Hematopoietic multipotent progenitor cell treated with erythropoietin and hydrocortisone succinate and interleukin-3 and kit ligand, for 4 days (in vitro differentiated cells): Measurements from ENCODE around the gene LIPC.

Experiments
- DNase-seq: peaks from one replicate; pipeline ENCODE4 v3.0.0-alpha.2; 2015

LIPC gene

DNA sequence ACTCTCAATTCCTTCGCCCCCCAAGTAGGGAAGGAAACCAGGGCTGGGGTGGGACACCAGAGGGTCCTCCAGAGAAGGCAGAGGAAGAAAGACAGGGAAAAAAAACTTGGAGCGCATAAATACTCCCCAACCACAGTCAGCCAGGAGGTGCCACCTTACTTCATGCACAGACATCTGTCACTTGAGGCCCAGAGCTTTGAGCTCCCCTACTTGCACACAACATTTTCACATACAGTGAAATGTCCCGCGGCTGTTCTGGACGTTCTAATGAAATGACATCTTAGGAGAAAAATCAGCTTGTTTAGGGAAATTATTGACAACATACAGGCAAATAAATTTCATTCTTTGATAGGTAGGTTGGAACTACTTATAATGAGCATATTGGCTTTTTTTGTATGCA lies 113.0 kb downstream of the LIPC start:
- no peak for DNase-seq

DNA sequence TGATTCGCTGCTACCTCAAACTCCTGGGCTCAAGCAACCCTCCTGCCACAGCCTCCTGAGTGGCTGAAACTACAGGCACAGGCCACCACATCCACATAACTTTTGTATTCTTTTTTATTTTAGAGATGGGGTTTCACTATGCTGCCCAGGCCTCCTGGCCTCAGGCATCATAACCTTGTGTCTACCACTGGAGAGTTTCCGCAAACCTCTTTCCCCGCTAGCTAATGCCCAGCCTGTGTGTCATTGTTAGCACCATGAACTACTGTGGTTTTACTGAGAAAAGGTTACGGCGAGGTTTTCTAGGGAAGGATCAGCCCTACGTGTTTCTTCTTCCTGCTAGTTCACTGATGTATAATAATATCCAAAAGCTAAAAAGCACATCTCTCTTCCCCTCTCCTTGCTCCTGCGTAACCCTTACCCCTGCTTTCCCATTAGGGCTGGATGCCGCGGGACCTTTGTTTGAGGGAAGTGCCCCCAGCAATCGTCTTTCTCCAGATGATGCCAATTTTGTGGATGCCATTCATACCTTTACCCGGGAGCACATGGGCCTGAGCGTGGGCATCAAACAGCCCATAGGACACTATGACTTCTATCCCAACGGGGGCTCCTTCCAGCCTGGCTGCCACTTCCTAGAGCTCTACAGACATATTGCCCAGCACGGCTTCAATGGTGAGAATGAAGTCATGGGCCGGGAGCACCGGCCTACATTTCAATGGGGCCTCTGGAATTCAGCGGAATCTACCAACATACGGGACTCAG lies 113.7 kb downstream of the LIPC start:
- DNase-seq: peak; percentile 74

DNA sequence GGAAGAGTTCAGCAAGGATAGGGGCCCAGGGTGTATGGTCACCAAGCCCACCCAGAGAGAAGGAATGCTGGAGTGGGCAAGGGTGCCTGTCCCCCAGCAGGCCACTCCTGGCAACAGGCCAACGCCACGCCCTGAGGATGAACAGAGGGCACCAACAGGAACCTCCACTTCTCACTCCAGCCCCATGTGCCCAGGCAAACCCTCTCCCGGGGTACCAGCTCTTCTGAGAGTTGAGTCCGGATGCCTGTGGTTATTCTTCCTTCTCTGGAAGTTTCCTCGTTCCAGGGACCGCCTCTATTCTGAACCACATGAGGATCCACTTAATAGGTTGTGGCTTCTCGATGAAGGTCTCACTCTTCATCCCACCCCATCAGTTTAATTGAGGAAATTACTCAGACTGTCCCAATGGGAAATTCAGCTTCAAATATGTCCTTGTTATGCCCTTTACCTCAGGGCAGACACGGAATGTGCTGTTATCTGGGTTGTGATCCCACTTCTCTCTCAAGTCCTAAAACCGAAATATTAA lies 114.3 kb downstream of the LIPC start:
- DNase-seq: no peak

DNA sequence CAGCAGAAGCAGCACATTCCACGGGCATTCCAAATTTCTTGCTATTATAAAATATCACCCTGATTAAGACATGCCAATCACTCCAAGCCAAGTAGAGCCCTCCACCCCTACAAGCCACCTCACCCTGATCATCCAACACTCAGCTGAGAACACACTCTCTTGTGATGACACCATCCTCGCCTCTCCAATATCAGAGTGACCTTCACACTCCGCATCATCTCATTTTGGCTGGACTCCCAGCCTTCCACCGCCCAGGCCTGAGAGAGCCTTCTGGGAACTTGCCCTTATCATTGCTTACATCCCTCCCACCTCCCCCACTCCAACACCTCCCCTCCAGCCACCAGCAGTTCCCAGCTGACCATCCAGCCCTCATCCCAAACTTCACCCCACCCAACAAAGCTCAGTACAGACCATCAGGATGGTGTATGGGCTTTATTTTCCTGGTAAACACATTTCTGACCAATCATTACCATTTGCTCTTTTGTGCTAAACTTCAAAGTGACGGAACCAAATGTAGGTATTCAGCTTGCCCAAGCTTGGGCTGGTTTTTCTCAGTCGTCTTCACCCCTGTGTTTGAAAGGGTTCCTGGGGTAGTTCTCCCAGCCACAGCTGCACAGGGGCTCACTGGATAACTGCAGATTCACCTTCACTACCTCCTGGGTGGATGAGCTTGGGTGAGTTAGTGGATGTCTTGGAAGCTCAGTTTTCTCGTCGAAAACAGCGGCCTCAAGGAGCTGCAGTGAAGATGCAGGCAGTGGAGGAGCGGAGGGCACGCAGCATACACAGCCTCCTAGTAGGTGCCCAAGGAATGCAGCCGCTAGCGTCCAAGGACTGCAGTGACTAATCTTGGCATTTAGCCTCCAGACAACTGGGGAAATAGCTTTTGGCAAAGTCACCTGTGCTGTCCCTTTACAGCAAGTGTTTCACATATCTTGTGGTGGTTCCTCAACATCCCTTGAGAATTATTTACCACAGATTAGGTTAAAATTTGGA lies 115.1 kb downstream of the LIPC start:
- peak; percentile 24 for DNase-seq

DNA sequence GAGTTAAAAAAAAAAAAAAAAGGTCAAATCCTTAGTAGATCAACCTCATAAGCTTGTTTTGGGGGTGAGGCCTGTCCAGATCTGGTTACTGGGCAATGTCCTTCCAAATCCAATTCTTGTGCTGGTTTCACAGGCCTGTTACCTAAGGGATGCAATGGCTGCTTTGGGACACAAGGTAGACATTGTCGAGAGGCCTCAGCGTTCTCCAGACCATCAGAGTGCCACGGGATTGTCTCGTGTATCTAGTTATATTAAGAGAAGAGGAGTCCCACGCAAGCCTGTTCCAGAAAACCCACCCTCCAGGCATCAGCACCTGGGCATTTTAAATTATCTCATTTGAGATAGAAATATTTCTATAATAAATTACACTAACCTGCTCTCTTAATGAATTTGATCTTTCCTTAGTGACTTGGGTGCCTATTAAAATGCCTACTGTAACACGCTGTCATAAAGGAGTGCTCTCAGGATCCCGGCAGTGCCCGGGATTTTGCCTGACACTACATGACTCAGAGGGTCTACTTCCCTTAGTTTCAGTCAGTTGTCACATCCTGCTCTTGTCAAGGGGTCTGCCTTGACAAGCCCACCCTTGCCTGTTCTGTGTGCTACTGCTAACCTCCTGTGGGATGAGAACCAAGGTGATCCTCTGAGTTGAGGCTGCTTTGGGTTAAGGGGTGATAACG lies 116.0 kb downstream of the LIPC start:
- DNase-seq: no peak

DNA sequence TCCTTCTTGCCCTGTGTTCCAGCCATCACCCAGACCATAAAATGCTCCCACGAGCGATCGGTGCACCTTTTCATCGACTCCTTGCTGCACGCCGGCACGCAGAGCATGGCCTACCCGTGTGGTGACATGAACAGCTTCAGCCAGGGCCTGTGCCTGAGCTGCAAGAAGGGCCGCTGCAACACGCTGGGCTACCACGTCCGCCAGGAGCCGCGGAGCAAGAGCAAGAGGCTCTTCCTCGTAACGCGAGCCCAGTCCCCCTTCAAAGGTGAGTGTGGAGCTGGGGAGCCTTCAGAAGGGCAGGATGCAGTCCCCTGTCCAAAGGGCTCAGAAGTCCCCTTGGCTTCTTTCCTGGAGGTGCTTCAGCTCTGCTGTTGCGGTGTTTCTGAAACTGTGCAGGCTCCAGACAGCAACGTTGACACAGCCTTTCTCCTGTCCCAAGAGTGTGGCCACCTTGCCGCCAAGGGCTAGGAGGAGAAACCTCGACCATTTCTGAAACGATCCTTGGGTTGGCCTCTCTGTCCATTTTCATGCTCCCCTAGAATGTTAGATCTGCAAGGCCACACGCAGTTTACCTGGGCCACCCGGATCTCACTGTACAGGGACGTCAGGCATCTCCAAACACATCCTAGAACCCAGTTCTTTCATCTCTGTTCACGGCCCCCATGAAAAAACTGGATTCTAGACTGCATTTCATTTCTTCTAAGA lies 116.7 kb downstream of the LIPC start:
- DNase-seq: no peak

DNA sequence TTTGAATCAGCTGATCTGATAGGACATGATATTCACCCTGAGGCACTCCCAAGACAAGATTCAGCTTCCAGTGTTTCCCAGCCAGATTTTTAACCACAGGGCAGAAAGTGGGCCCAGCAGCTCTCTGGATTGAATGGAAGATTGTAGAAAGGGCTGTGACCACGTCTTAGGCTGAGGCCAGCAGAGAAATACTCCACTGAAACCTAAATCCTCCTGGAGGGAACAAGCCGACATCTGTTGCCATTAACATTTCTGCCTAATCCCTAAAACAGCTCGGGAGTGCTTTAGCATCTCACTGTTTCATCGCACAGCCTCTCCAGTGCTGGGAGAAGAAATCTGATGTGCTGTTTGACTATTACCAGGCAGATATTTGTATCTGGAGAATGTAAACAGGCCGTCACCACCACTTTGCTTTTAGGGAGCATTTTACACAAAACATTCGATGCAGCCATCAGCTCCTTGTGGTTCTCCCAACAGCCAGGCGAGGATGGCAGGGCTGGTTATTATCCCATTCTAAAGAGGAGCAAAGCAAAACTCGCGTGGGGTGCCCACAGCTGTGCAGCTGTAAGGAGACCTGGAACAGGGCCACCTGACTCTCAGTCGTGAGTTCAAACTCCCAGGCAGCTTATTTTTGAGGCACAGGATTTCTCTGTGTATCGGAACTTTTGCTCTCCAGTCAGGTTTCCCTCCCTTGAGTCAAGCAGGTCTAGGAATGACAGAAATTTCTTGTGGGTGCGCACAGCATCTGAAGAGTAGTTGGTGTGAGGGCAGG lies 117.4 kb downstream of the LIPC start:
- no peak for DNase-seq

DNA sequence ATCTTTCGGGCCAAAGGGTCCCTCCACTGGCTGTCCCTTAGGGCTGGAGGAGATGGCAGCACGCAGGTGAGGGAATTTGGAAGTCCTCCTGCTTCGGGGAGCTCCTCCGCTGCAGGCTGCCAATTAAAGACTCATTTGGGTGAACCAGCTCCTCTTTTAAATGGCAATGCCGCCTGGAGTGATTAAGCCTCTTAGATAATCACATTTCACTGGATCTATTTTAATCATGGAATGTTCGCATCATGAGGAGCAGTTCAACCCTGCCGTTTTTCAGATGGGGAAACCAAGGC lies 117.9 kb downstream of the LIPC start:
- no peak for DNase-seq

DNA sequence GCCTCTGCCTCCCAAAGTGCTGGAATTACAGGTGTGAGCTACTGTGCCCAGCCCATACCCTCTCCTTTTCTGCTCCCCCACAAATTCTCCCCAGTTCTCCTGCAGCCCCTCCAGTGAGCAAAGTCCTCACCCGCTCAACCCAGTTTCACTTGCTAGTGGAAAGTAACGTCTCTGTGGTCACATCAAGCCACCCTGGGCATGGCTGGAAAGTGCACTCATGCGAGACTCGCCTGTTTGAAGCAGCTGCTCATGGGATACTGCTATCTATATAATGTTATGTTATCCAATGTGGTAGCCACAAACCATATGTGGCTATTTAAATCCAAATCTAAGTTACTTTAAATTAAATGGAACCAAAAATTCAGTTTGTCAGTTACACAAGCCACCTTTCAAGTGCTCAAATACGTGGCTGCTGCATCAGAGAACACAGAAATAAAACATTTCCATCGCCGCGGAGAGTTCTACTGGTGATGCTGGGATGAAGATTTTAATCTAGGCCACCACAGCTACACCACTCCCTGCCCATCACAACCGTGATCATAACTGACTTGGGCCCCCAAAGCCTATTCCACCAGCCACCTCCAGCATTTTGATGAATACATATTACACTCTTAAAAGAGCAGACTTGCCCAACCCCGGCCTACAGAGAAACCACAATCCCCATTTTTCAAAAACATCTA lies 119.4 kb downstream of the LIPC start:
- DNase-seq: peak; percentile 58

DNA sequence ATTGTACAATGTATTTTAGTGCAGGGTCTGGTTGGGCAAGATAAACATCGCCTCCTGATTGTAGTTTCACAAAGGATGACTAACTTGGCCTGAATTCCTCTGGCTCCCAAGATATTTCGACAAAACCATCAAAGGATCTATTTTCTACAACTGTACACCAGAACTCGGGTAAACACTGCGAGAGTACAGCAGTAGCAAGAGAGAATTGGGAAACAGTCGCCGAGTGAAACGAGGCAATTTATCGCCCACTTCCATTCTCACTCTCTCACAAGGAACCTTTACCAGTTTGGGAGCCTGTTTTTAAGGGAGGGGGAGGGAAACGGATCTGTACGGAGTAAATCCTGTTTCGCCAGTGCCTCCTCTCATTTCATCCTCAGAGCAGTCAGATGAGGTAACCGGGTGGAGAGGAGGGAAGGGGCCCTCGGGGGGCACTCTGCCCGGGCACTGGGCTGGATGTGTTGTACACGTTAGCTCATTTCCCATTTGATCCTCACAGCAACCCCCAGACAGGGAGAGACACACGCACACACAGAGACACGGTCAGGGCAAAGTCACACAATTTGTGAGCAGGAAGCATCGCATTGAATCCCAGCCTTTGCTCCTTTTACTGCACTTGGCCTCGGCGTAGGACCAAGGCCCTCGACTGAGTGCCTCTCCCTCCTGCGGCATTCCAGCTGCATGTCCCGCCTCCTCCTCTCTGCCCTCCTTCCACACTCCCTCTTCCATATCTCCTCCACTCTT lies 120.1 kb downstream of the LIPC start:
- DNase-seq: peak; percentile 79

DNA sequence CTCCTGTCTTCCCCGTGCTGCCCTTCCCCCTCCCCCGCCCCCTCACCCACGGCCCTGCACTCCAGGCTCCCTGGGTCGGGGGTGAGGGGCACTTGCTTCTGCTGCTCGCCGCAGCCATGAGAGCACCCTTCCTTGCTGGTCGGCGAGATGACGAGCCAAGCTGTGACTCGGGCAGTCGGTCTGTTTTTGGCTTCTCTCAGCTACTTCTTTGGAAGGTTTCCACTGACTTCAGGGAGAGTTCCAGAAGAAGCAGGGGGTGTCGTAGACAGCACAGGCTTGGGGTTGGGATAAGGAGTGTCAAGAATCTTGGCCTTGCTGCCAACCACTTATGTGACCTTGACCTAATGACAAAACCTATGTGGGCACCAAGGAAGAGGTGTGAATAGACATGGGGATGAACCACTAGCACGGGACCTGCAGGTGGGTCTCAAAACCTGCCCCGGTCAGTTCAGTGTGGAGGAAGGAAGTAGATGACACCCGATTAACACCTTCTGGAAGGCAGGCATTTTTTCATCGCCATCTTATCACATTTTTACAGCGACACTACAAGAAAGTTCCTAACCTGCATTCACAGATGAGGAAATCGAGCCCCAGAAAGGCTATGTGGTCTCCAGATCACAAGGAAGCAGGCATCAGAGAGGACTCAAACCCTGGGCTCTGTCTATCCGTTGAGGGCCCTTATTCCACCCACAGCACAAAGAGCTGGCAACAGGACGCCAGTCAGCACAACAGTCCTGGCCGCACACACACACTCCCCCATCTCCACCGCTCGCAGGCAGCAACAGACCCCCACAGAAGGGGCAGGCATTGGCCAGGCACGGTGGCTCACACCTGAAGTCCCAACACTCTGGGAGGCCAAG lies 120.9 kb downstream of the LIPC start:
- no peak for DNase-seq

DNA sequence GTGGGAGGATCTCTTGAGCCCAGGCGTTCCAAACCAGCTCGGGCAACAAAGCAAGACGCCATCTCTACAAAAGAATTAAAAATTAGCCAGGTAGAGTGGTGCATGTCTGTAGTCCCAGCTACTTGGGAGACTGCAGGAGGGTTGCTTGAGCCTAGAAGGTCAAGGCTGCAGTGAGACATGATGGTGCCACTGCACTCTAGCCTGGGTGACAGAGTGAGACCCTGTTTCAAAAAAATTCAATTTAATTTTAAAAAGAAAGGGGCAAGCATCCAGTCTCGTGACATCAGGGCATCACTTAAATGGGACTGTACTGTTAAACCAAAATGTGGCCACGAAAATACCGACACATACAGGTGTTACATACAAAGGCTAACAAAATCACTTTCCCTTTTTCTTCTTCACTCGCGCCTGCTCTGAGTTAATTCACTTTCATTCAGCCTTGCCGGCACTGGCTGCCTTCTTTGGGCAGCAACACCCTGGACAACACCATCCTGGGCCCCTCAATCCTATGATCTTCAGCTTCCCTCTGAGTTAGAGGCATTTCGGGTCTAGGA lies 121.7 kb downstream of the LIPC start:
- no peak for DNase-seq

DNA sequence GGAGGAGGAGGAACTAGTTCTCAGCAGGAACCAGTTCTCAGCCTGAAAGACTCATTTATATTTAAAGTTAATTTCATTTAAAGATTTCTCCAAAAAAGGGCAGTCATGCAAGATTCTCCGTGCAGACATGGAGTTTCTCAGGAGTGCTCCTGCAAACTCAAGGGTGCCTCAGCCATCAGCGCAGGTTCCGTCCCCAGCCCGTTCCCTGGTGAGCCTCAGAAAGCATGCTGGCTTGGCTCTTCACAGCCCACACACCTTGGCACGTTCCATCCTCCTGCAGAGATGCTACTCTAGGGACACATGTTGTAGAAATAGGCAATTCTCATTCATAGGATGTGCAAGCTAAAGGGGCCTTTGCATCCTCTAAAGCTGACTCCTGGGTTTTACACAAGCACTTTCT lies 123.0 kb downstream of the LIPC start:
- DNase-seq: no peak

DNA sequence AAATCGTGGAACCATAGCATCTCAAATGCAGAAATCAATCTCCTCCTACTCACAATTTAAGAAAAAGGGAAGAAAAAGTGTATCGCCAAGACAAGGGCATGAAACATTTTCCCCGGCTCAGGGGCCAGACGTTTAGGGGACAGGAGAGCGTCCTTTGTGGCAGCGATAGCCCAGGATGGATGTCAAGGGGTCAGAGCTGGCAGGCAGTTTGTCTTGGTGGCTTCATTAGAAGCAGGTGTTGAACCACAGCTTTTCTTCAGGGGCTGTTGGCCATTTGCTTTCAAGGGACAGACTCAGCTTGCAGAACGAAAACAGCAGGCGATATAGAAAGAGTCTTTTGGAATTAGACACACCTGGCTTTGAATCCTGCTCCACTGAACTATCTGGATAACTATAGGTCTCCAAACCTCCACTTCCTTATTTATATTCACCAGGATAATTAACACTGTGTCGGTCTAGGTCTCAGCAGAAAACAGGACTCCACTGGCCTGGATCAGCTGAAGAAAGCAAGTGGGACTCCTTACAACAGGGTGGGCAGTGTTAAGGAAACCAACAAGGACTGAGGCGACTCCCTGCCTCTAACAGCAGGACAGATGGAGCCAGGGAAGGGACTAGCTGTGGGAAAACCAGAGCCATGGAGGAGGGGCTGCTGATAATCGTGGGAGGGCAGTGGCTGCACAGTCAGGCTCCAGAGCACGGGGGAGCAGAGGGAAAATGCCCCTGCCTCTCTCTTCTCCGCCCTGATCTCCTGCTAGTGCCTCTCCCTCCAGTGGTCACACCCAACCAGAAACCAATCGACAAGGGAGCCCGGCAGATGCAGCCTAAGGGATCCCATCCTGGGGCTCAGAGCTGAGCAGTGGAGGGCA lies 123.6 kb downstream of the LIPC start:
- peak; percentile 22 for DNase-seq

DNA sequence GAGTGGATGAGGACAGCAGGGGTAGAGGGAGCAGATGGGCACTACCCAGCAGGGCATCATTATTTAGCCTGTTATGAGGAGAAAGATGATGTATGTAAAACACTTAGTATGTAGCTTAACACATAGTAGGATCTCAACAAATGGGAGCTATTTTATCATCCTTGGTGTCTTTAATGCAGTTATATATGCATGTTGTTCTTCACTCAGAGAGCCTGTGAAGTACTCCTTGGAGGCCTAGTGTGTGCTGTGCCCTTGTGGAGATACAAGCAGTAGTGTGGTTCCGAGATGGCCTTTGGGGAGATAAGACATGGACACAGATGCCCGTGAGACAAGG lies 124.2 kb downstream of the LIPC start:
- peak; percentile 58 for DNase-seq

DNA sequence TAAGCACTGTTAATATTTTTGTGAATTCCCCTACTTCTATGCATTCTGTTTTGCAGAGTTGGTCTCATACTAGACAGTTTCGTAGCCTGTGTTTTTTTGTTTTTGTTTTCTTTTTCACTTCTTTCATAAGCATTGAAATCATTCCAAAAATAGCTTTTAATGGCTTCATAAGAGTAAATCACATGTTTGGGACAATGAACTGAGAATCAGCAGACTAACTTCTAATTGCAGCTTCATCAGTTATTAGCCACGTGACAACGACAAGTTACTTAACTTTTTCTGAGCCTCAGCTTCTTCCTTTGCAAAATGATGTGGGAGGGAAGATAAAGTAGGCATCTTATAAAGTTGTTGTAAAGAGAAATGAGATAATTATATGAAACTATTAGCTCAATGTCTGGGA lies 124.8 kb downstream of the LIPC start:
- DNase-seq: no peak

DNA sequence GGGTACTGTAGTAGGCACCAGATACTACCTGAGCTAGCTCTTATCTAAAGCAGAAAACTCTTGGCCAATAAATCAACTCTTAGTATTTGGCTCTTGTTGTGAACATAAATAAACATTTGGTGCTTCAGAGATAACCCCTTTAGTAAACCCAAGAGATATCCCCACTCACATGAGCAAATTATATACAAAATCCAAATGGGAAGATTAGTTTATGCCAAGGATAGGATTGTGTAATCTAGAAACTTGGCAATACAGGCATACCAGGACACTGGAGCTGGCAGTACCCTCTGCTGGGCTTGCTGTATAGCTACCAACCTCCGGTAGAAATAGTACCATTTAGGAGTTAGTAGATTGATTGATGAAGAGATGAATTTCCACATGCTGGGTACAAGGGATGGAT lies 127.0 kb downstream of the LIPC start:
- no peak for DNase-seq

DNA sequence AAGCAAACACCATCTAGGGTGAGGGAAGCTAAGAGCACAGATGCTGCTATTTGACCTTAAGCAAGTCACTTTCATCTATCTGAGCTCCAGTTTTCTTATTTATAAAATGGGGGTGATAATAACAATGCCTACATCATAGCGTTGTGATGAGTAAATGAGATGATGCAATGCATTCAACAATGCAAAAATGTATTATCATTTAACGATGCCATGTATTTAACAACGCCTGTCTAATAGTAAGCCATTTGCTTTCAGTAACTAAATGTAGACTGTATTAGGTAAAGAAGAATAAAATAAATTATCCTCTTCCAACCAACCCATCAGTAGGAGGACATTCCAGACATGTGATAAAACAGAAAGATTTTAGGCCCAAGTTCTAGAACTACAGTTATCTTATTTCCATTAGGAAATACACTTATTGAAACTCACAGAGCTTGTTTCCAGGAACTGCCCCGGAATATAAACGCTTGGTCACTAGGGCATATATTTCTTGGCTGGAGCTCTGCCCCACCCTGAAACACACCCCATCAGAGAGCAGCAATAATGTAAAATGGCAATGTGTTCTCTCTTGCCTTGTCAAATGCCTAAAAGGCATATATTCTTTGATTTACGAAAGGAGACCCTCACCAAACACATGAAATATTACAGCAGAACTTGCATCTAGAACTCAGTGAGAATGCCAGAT lies 128.3 kb downstream of the LIPC start:
- DNase-seq: no peak
